ENCODE results near the gene CNOT3.

CNOT3 gene

GRCh38 chr19:54133312-54133956 is 4.1 kb upstream of the CNOT3 start:
- TF ChIP-seq ZNF274 (IDR thresholded peaks at IDR 0.05; ENCODE audit: low read depth, low read length) = no peak
- H3K4me3 ChIP-seq (ENCODE audit: low read length) = no peak overlapping the region

- no peak overlapping the region for H3K4me3 ChIP-seq (ENCODE audit: low read length)
- no peak for TF ChIP-seq ZNF274 (IDR thresholded peaks at IDR 0.05; ENCODE audit: low read depth, low read length)
These were observed 3.5 kb upstream of the CNOT3 start for GRCh38 chr19:54133957-54134590.

- peak overlapping the region; percentile 64 for H3K4me3 ChIP-seq (ENCODE audit: low read length)
- no peak for TF ChIP-seq ZNF274 (IDR thresholded peaks at IDR 0.05; ENCODE audit: low read depth, low read length)
These were observed 1.3 kb upstream of the CNOT3 start for GRCh38 chr19:54136086-54136863.

- TF ChIP-seq ZNF274 (IDR thresholded peaks at IDR 0.05; ENCODE audit: low read depth, low read length) = no peak
- peak overlapping the region; percentile 64 for H3K4me3 ChIP-seq (ENCODE audit: low read length)
These were observed 481 bp upstream of the CNOT3 start for GRCh38 chr19:54136864-54137698.

- H3K4me3 ChIP-seq (ENCODE audit: low read length) = peak overlapping the region; percentile 79
- no peak for TF ChIP-seq ZNF274 (IDR thresholded peaks at IDR 0.05; ENCODE audit: low read depth, low read length)
These were observed 1.1 kb downstream of the CNOT3 start for GRCh38 chr19:54138489-54139256.

GRCh38 chr19:54141356-54141755 is 3.8 kb downstream of the CNOT3 start:
- no peak for TF ChIP-seq ZNF274 (IDR thresholded peaks at IDR 0.05; ENCODE audit: low read depth, low read length)
- H3K4me3 ChIP-seq (ENCODE audit: low read length) = no peak overlapping the region

- H3K4me3 ChIP-seq (ENCODE audit: low read length) = no peak overlapping the region
These were observed 4.7 kb downstream of the CNOT3 start for GRCh38 chr19:54142166-54142780.

GRCh38 chr19:54145541-54146158 is 8.1 kb downstream of the CNOT3 start:
- TF ChIP-seq ZNF274 (IDR thresholded peaks at IDR 0.05; ENCODE audit: low read depth, low read length) = no peak
- H3K4me3 ChIP-seq (ENCODE audit: low read length) = no peak overlapping the region

More at GRCh38 chr19:54142166-54142780, 4.7 kb downstream of the CNOT3 start:
- TF ChIP-seq ZNF274 (IDR thresholded peaks at IDR 0.05; ENCODE audit: low read depth, low read length) = no peak

GRCh38 chr19:54147676-54148075 is 10.1 kb downstream of the CNOT3 start:
- no peak overlapping the region for H3K4me3 ChIP-seq (ENCODE audit: low read length)
- TF ChIP-seq ZNF274 (IDR thresholded peaks at IDR 0.05; ENCODE audit: low read depth, low read length) = no peak

GRCh38 chr19:54148158-54148557 is 10.6 kb downstream of the CNOT3 start:
- TF ChIP-seq ZNF274 (IDR thresholded peaks at IDR 0.05; ENCODE audit: low read depth, low read length) = no peak
- H3K4me3 ChIP-seq (ENCODE audit: low read length) = no peak overlapping the region

GRCh38 chr19:54149021-54149812 is 11.7 kb downstream of the CNOT3 start:
- H3K4me3 ChIP-seq (ENCODE audit: low read length) = no peak overlapping the region
- TF ChIP-seq ZNF274 (IDR thresholded peaks at IDR 0.05; ENCODE audit: low read depth, low read length) = no peak
